H1 (cell line): ENCODE data around the gene SPEM3. TPM values are rescaled to one million over a fixed set of nuclear protein-coding genes. Genes with fewer than 3 reads are reported as not detected.

Experiments used
- SRF ChIP-seq: IDR thresholded peaks from 2 replicates; pipeline ENCODE4 v1.6.1; 2011; ENCODE audit warnings: mild to moderate bottlenecking, low read depth, low read length, moderate library complexity
- polyA plus RNA-seq, 7 experiments: library from polyadenylated mRNA; depleted of rRNA in 3 of 7; stranded (reverse) in 5 of 7; unstranded in 2 of 7; fragments of >200 nt in 5 of 7; fragments of 200-250 nt in 2 of 7; gene quantifications; 1 replicate in 5 of 7; 2 replicates in 1 of 7; 4 replicates in 1 of 7; pipeline versions ENCODE4 v1.2.1 to v1.2.3, GENCODE V29; 2011 to 2013; ENCODE audit warnings: missing spikeins in 2 of 7, mixed read lengths in 2 of 7
- total RNA-seq: library from RNA; stranded (reverse); fragmentation: NEBNext Ultra II Directional; extraction: Animal tissue kit (Norgen Biotek cat#: 25700); gene quantifications from 2 replicates; pipeline ENCODE4 v1.2.1, GENCODE V29; 2021

Gene SPEM3
- total and polyA plus RNA-seq, 2 of the 8 experiments (the other 6 are each of a cell fraction or from before 2014, with no cell fraction given), result 0.02 TPM; not detected in 1

DNA sequence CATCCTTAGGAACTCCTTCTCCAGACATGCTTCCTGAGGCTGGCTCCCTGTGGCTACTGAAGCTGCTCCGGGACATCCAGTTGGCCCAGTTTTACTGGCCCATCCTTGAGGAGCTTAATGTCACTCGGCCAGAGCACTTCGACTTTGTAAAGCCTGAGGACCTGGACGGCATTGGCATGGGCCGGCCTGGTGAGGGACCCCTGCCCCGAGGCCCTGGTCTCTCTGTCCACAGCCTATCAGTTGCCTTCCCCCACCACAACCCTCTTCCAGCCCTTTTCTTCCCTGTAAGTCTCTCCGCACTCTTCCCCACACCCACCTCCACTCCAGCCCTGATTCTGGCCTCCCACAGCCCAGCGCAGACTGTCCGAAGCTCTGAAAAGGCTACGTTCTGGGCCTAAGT lies 45.8 kb upstream of the SPEM3 start (continued):
- no peak for TF ChIP-seq SRF
